ENCODE data around the gene PPP1R15B. TPM values are rescaled to one million over a fixed set of nuclear protein-coding genes. Genes with fewer than 3 reads are reported as not detected.

Gene PPP1R15B
- total RNA-seq, 2 donors from 2014 or later, result 50.8 to 79.6 TPM

- H3K4me3 ChIP-seq, result no peak overlapping the region
- no peaks in the 10 kb centered on the region for H3K27me3 ChIP-seq
- DNase-seq, result peak; percentile 83
- H3K4me1 ChIP-seq, result no peaks in the 10 kb centered on the region
- intact Hi-C loops (cut with DNase I), result loop anchor here (5.0 kb wide), 1 partner anchor 71 kb away; no protein-coding TSS in a partner anchor
- no peak overlapping the region for H3K9ac ChIP-seq (ENCODE audit: low read depth in 2 of 2, low read length in 2 of 2)
- no peaks in the 10 kb centered on the region for H3K9me3 ChIP-seq
- H3K27ac ChIP-seq, result no peak overlapping the region
- H3K36me3 ChIP-seq, result peaks cover 14% of the 10 kb centered on the region
- peak; percentile 85 for TF ChIP-seq CTCF (IDR thresholded peaks at IDR 0.05)
Measured at GRCh38 chr1:204431310-204432184, 19.9 kb upstream of the PPP1R15B start.

GRCh38 chr1:204429746-204430145 lies 18.1 kb upstream of the PPP1R15B start:
- Histone ChIP-seq H3K4me1 (no peaks in the 10 kb centered on the region), H3K9me3 (no peaks in the 10 kb centered on the region), H3K9ac (ENCODE audit: low read depth in 2 of 2, low read length in 2 of 2) (no peak overlapping the region), H3K4me3 (no peak overlapping the region), H3K27ac (no peak overlapping the region), H3K36me3 (peaks cover 8% of the 10 kb centered on the region), H3K27me3 (no peaks in the 10 kb centered on the region)
- DNase-seq, result no peak
- no peak for TF ChIP-seq CTCF (IDR thresholded peaks at IDR 0.05)
- intact Hi-C loops (cut with DNase I), result loop anchor here (5.0 kb wide), 1 partner anchor 73 kb away; no protein-coding TSS in a partner anchor

GRCh38 chr1:204426971-204427701 lies 15.5 kb upstream of the PPP1R15B start:
- no peak for DNase-seq
- H3K27me3 ChIP-seq, result no peaks in the 10 kb centered on the region
- no peak overlapping the region for H3K4me3 ChIP-seq
- no peak overlapping the region for H3K9ac ChIP-seq (ENCODE audit: low read depth in 2 of 2, low read length in 2 of 2)
- H3K36me3 ChIP-seq, result peaks cover 8% of the 10 kb centered on the region
- no peaks in the 10 kb centered on the region for H3K9me3 ChIP-seq
- no peak for TF ChIP-seq CTCF (IDR thresholded peaks at IDR 0.05)
- no peaks in the 10 kb centered on the region for H3K4me1 ChIP-seq
- intact Hi-C loops (cut with DNase I), result no loop called here
- H3K27ac ChIP-seq, result no peak overlapping the region

GRCh38 chr1:204426474-204426873 lies 14.9 kb upstream of the PPP1R15B start:
- peaks cover 8% of the 10 kb centered on the region for H3K36me3 ChIP-seq
- H3K27ac ChIP-seq, result no peak overlapping the region
- TF ChIP-seq CTCF (IDR thresholded peaks at IDR 0.05), result no peak
- no peaks in the 10 kb centered on the region for H3K9me3 ChIP-seq
- intact Hi-C loops (cut with DNase I), result no loop called here
- H3K4me3 ChIP-seq, result no peak overlapping the region
- H3K9ac ChIP-seq (ENCODE audit: low read depth in 2 of 2, low read length in 2 of 2), result no peak overlapping the region
- DNase-seq, result no peak
- no peaks in the 10 kb centered on the region for H3K4me1 ChIP-seq
- no peaks in the 10 kb centered on the region for H3K27me3 ChIP-seq

GRCh38 chr1:204426035-204426436 lies 14.4 kb upstream of the PPP1R15B start:
- no peaks in the 10 kb centered on the region for H3K4me1 ChIP-seq
- no peak overlapping the region for H3K27ac ChIP-seq
- no peak overlapping the region for H3K4me3 ChIP-seq
- intact Hi-C loops (cut with DNase I), result no loop called here
- no peaks in the 10 kb centered on the region for H3K9me3 ChIP-seq
- H3K36me3 ChIP-seq, result peaks cover 8% of the 10 kb centered on the region
- H3K9ac ChIP-seq (ENCODE audit: low read depth in 2 of 2, low read length in 2 of 2), result no peak overlapping the region
- H3K27me3 ChIP-seq, result no peaks in the 10 kb centered on the region
- DNase-seq, result no peak
- no peak for TF ChIP-seq CTCF (IDR thresholded peaks at IDR 0.05)

Data from colonic mucosa (tissue), 4 donors.